Peyer's patch (tissue), 4 donors: ENCODE data around the gene CHKB.

Experiments
- POLR2A ChIP-seq, 2 donors: fragments of 450-650 bp; IDR thresholded peaks; one replicate each; pipeline ENCODE4 v1.5.1; 2017; ENCODE audit warnings: antibody characterized with exemption in 2 of 2, mild to moderate bottlenecking in 2 of 2, moderate library complexity in 2 of 2
- TF ChIP-seq, protein P1 (sequence below), 6 experiments: fragments of 450-650 bp in 4 of 6; fragments of 200-600 bp in 2 of 6; sonication (generic) in 1 of 6; IDR thresholded peaks; one replicate each; pipeline ENCODE4 v1.5.1; 2017 to 2019; ENCODE audit warnings: antibody characterized with exemption in 6 of 6, mild to moderate bottlenecking in 3 of 6, moderate library complexity in 1 of 6

DNA sequence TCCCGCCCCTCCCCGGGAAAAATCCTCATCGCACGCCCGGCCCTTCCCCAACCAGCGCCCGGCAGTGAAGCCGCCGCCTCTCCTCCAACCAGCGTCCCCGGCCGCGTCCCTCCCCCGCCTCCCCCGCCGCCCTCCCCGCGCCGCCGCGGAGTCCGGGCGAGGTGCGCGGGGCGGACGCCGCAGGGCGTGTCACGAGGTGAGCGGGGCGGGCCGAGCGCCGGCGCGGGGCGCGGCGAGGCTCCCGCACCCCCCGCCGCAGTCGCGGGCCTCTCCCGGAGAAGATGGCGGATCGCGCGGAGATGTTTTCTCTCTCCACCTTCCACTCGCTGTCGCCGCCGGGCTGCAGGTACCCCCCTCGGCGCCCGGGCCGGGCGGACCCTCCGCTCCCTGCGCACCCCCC is 17.9 kb upstream of the CHKB start, which contains the start of gene MAPK8IP2:
- TF ChIP-seq, protein P1, sequence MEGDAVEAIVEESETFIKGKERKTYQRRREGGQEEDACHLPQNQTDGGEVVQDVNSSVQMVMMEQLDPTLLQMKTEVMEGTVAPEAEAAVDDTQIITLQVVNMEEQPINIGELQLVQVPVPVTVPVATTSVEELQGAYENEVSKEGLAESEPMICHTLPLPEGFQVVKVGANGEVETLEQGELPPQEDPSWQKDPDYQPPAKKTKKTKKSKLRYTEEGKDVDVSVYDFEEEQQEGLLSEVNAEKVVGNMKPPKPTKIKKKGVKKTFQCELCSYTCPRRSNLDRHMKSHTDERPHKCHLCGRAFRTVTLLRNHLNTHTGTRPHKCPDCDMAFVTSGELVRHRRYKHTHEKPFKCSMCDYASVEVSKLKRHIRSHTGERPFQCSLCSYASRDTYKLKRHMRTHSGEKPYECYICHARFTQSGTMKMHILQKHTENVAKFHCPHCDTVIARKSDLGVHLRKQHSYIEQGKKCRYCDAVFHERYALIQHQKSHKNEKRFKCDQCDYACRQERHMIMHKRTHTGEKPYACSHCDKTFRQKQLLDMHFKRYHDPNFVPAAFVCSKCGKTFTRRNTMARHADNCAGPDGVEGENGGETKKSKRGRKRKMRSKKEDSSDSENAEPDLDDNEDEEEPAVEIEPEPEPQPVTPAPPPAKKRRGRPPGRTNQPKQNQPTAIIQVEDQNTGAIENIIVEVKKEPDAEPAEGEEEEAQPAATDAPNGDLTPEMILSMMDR (IDR thresholded peaks at IDR 0.05) = no peak
- TF ChIP-seq POLR2A (IDR thresholded peaks at IDR 0.05) = no peak
